CD4-positive, alpha-beta T cell treated with Interleukin-10 for 1 hour (primary cell): ENCODE data around the gene MATN3.

Source experiments
- DNase-seq: peaks from one replicate; pipeline ENCODE4 v3.0.0-alpha.2; 2020

Gene MATN3

GRCh38 chr2:19993731-19994130, 18.7 kb downstream of the MATN3 start:
- DNase-seq = no peak

GRCh38 chr2:19991895-19992294, 20.6 kb downstream of the MATN3 start:
- DNase-seq = no peak

GRCh38 chr2:19990416-19990728, 22.1 kb downstream of the MATN3 start:
- DNase-seq = no peak

- DNase-seq = peak; percentile 92
Measured at GRCh38 chr2:19989667-19990415, 22.6 kb downstream of the MATN3 start, which contains the start of gene WDR35. TSS of gene WDR35 (minus strand) at chr2:19990105. CDS start at chr2:19990015, 90 bp downstream.

- DNase-seq = no peak
Measured at GRCh38 chr2:19989342-19989666, 23.2 kb downstream of the MATN3 start.

- no peak for DNase-seq
Measured at GRCh38 chr2:19988600-19988999, 23.9 kb downstream of the MATN3 start.

- DNase-seq = no peak
Measured at GRCh38 chr2:19987936-19988335, 24.5 kb downstream of the MATN3 start.

GRCh38 chr2:19982268-19982667, 30.2 kb downstream of the MATN3 start:
- DNase-seq = no peak

GRCh38 chr2:19979932-19980331, 32.5 kb downstream of the MATN3 start:
- DNase-seq = no peak

GRCh38 chr2:19973466-19973865, 39.0 kb downstream of the MATN3 start:
- no peak for DNase-seq

- DNase-seq = peak; percentile 29
Measured at GRCh38 chr2:19971691-19972090, 40.8 kb downstream of the MATN3 start.

GRCh38 chr2:19963386-19963785, 49.1 kb downstream of the MATN3 start:
- DNase-seq = no peak

GRCh38 chr2:19955544-19956422, 56.7 kb downstream of the MATN3 start:
- peak; percentile 62 for DNase-seq

- DNase-seq = no peak
Measured at GRCh38 chr2:19949071-19949470, 63.4 kb downstream of the MATN3 start.

- DNase-seq = no peak
Measured at GRCh38 chr2:19947184-19947940, 65.1 kb downstream of the MATN3 start.

- DNase-seq = no peak
Measured at GRCh38 chr2:19944205-19944845, 68.1 kb downstream of the MATN3 start.

- no peak for DNase-seq
Measured at GRCh38 chr2:19943189-19943588, 69.3 kb downstream of the MATN3 start.

GRCh38 chr2:19942199-19942598, 70.3 kb downstream of the MATN3 start:
- no peak for DNase-seq
